CD4-positive, alpha-beta memory T cell (primary cell): ENCODE measurements around the gene MLEC. TPM values are rescaled to one million over a fixed set of nuclear protein-coding genes. Genes with fewer than 3 reads are reported as not detected.

Experiments used
- CTCF ChIA-PET: fragments of 350-600 bp; sonication (Branson Sonifier 250); formaldehyde crosslinking; loops from one replicate; lab custom pipeline; 2021; ENCODE audit warnings: inconsistent platforms; ENCODE audit not compliant: partially characterized antibody; lab: Charles Lee
- POLR2A ChIA-PET: fragments of 350-600 bp; sonication (Branson Sonifier 250); formaldehyde crosslinking; loops from one replicate; lab custom pipeline; 2021; ENCODE audit not compliant: partially characterized antibody; lab: Charles Lee
- DNase-seq, 5 donors: peaks; one replicate each; pipeline versions ENCODE4 v3.0.0 to v3.0.0-alpha.2; 2020 to 2022; ENCODE audit warnings: mixed read lengths in 1 of 5
- H3K27ac ChIP-seq: one replicate; pipeline ENCODE4 v1.7.0; 2013; ENCODE audit warnings: low read depth, low read length
- H3K27me3 ChIP-seq: 2 replicates; pipeline ENCODE4 v1.7.0; 2013; ENCODE audit warnings: mild to moderate bottlenecking, low read length, moderate library complexity; ENCODE audit not compliant: insufficient read depth
- H3K36me3 ChIP-seq: 2 replicates; pipeline ENCODE4 v1.7.0; 2013; ENCODE audit warnings: mild to moderate bottlenecking, low read length, moderate library complexity; ENCODE audit not compliant: insufficient read depth
- H3K4me1 ChIP-seq: 2 replicates; pipeline ENCODE4 v1.7.0; 2013; ENCODE audit warnings: mild to moderate bottlenecking, low read length, moderate library complexity; ENCODE audit not compliant: insufficient read depth
- H3K4me3 ChIP-seq, 2 donors: one replicate each; pipeline ENCODE4 v1.7.0; 2013; ENCODE audit warnings: low read length in 2 of 2, mild to moderate bottlenecking in 1 of 2
- H3K9me3 ChIP-seq, 2 donors: one replicate each; pipeline ENCODE4 v1.7.0; 2013; ENCODE audit warnings: low read length in 2 of 2, control low read depth in 1 of 2; ENCODE audit not compliant: control insufficient read depth in 1 of 2
- H3K27ac Mint-ChIP-seq, 7 donors: one replicate each; pipeline ENCODE4 v1.8.0; 2020 to 2021; ENCODE audit warnings: mixed read lengths in 7 of 7, mild to moderate bottlenecking in 6 of 7, inconsistent platforms in 3 of 7, moderate library complexity in 3 of 7
- H3K27me3 Mint-ChIP-seq, 2 donors: one replicate each; pipeline ENCODE4 v1.8.0; 2020 to 2021; ENCODE audit warnings: mixed read lengths in 2 of 2
- H3K36me3 Mint-ChIP-seq, 2 donors: one replicate each; pipeline ENCODE4 v1.8.0; 2020 to 2021; ENCODE audit warnings: mixed read lengths in 2 of 2, inconsistent platforms in 1 of 2, mild to moderate bottlenecking in 1 of 2
- H3K4me1 Mint-ChIP-seq, 4 donors: one replicate each; pipeline ENCODE4 v1.8.0; 2020 to 2021; ENCODE audit warnings: mixed read lengths in 4 of 4, mild to moderate bottlenecking in 1 of 4
- H3K4me3 Mint-ChIP-seq, 8 donors: one replicate each; pipeline ENCODE4 v1.8.0; 2020 to 2021; ENCODE audit warnings: mixed read lengths in 8 of 8, mild to moderate bottlenecking in 7 of 8, moderate library complexity in 6 of 8, inconsistent platforms in 3 of 8
- H3K9me3 Mint-ChIP-seq, 8 donors: one replicate each; pipeline ENCODE4 v1.8.0; 2020 to 2021; ENCODE audit warnings: mixed read lengths in 8 of 8, mild to moderate bottlenecking in 5 of 8, inconsistent platforms in 3 of 8, moderate library complexity in 1 of 8
- intact Hi-C: fragments of 100-400 bp; cut with micrococcal nuclease; formaldehyde crosslinking; loops from one replicate; pipeline ENCODE4 v1.15.1; 2023
- polyA plus RNA-seq, 2 donors: library from polyadenylated mRNA; unstranded; fragments of 300-500 nt; fragmentation: Illumina TruSeq; gene quantifications; one replicate each; pipeline ENCODE4 v1.2.3, GENCODE V29; 2021
- total RNA-seq, 2 experiments: library from RNA; stranded (reverse); gene quantifications; one replicate each; pipeline ENCODE4 v1.2.3, GENCODE V29; 2021

MLEC gene
- total and polyA plus RNA-seq, 4 experiments from 2014 or later = 38.9 to 88.9 (median 68.3) TPM

- H3K27ac Mint-ChIP-seq = no peak overlapping the region
- no peaks in the 10 kb centered on the region for H3K27me3 Mint-ChIP-seq
- H3K4me3 Mint-ChIP-seq = no peak overlapping the region
- peaks cover 0 to 4% (median 1%) of the 10 kb centered on the region in 4 donors for H3K4me1 Mint-ChIP-seq
- ChIA-PET POLR2A (no interaction called here), CTCF (no interaction called here)
- no peaks in the 10 kb centered on the region for H3K27me3 ChIP-seq
- H3K27ac ChIP-seq = no peak overlapping the region
- H3K36me3 ChIP-seq = peaks cover 7% of the 10 kb centered on the region
- H3K9me3 Mint-ChIP-seq = no peaks in the 10 kb centered on the region
- peaks cover 18 to 28% of the 10 kb centered on the region in 2 donors for H3K36me3 Mint-ChIP-seq
- no peaks in the 10 kb centered on the region for H3K4me1 ChIP-seq
- H3K9me3 ChIP-seq = no peaks in the 10 kb centered on the region
- intact Hi-C loops = no loop called here
- H3K4me3 ChIP-seq = no peak overlapping the region
- DNase-seq = no peak
Measured at GRCh38 chr12:120733574-120733973, 46.6 kb downstream of the MLEC start.

- Histone ChIP-seq H3K4me3 (no peak overlapping the region), H3K27ac (no peak overlapping the region), H3K36me3 (peaks cover 7% of the 10 kb centered on the region), H3K27me3 (no peaks in the 10 kb centered on the region), H3K9me3 (no peaks in the 10 kb centered on the region), H3K4me1 (no peaks in the 10 kb centered on the region)
- Mint-ChIP-seq H3K4me1 (peaks cover 0 to 4% (median 1%) of the 10 kb centered on the region in 4 donors), H3K36me3 (peaks cover 18 to 26% of the 10 kb centered on the region in 2 donors), H3K27ac (peak overlapping the region in 1 of 7 donors; percentile 49), H3K9me3 (no peaks in the 10 kb centered on the region), H3K4me3 (no peak overlapping the region), H3K27me3 (no peaks in the 10 kb centered on the region)
- intact Hi-C loops = no loop called here
- ChIA-PET CTCF (no interaction called here), POLR2A (no interaction called here)
- DNase-seq = no peak
Measured at GRCh38 chr12:120734210-120734609, 47.3 kb downstream of the MLEC start.

- Histone ChIP-seq H3K27me3 (no peaks in the 10 kb centered on the region), H3K4me1 (no peaks in the 10 kb centered on the region), H3K27ac (no peak overlapping the region), H3K9me3 (no peaks in the 10 kb centered on the region), H3K4me3 (no peak overlapping the region), H3K36me3 (peaks cover 6% of the 10 kb centered on the region)
- intact Hi-C loops = no loop called here
- ChIA-PET POLR2A (no interaction called here), CTCF (no interaction called here)
- no peak overlapping the region for H3K27ac Mint-ChIP-seq
- DNase-seq = no peak
- no peaks in the 10 kb centered on the region for H3K27me3 Mint-ChIP-seq
- H3K36me3 Mint-ChIP-seq = peaks cover 11 to 19% of the 10 kb centered on the region in 2 donors
- H3K4me1 Mint-ChIP-seq = peaks cover 0 to 4% (median 1%) of the 10 kb centered on the region in 4 donors
- H3K9me3 Mint-ChIP-seq = no peaks in the 10 kb centered on the region
- H3K4me3 Mint-ChIP-seq = no peak overlapping the region
Measured at GRCh38 chr12:120735181-120735580, 48.2 kb downstream of the MLEC start.

GRCh38 chr12:120736404-120737331 is 49.7 kb downstream of the MLEC start:
- peaks cover 0 to 4% (median 1%) of the 10 kb centered on the region in 4 donors for H3K4me1 Mint-ChIP-seq
- H3K36me3 Mint-ChIP-seq = peaks cover 5 to 13% of the 10 kb centered on the region in 2 donors
- no peak overlapping the region for H3K27ac ChIP-seq
- ChIA-PET CTCF (no interaction called here), POLR2A (no interaction called here)
- no peak for DNase-seq
- H3K27ac Mint-ChIP-seq = no peak overlapping the region
- no peaks in the 10 kb centered on the region for H3K27me3 ChIP-seq
- intact Hi-C loops = no loop called here
- no peaks in the 10 kb centered on the region for H3K9me3 Mint-ChIP-seq
- H3K27me3 Mint-ChIP-seq = no peaks in the 10 kb centered on the region
- no peak overlapping the region for H3K4me3 ChIP-seq
- H3K9me3 ChIP-seq = no peaks in the 10 kb centered on the region
- no peaks in the 10 kb centered on the region for H3K4me1 ChIP-seq
- no peaks in the 10 kb centered on the region for H3K36me3 ChIP-seq
- H3K4me3 Mint-ChIP-seq = no peak overlapping the region

GRCh38 chr12:120737557-120738251 is 50.8 kb downstream of the MLEC start:
- Mint-ChIP-seq H3K27ac (no peak overlapping the region), H3K36me3 (peaks cover 5 to 13% of the 10 kb centered on the region in 2 donors), H3K9me3 (no peaks in the 10 kb centered on the region), H3K4me1 (peaks cover 0 to 4% (median 1%) of the 10 kb centered on the region in 4 donors), H3K4me3 (no peak overlapping the region), H3K27me3 (no peaks in the 10 kb centered on the region)
- ChIA-PET POLR2A (no interaction called here), CTCF (interaction anchor here (1.0 kb wide), 1 partner anchor 22 kb away, joined by 3 read pairs; no protein-coding TSS in a partner anchor)
- no peaks in the 10 kb centered on the region for H3K36me3 ChIP-seq
- intact Hi-C loops = no loop called here
- H3K4me1 ChIP-seq = no peaks in the 10 kb centered on the region
- no peaks in the 10 kb centered on the region for H3K27me3 ChIP-seq
- H3K27ac ChIP-seq = no peak overlapping the region
- DNase-seq = no peak
- H3K9me3 ChIP-seq = no peaks in the 10 kb centered on the region
- no peak overlapping the region for H3K4me3 ChIP-seq

GRCh38 chr12:120738252-120739030 is 51.5 kb downstream of the MLEC start:
- Histone ChIP-seq H3K9me3 (no peaks in the 10 kb centered on the region), H3K27ac (no peak overlapping the region), H3K4me1 (no peaks in the 10 kb centered on the region), H3K36me3 (no peaks in the 10 kb centered on the region), H3K27me3 (no peaks in the 10 kb centered on the region), H3K4me3 (no peak overlapping the region)
- intact Hi-C loops = no loop called here
- Mint-ChIP-seq H3K27me3 (no peaks in the 10 kb centered on the region), H3K9me3 (no peaks in the 10 kb centered on the region), H3K4me3 (no peak overlapping the region), H3K27ac (no peak overlapping the region), H3K4me1 (peaks cover 0 to 4% (median 1%) of the 10 kb centered on the region in 4 donors), H3K36me3 (peaks cover 2 to 11% of the 10 kb centered on the region in 2 donors)
- DNase-seq = no peak
- ChIA-PET CTCF (interaction anchor here (1.0 kb wide), 1 partner anchor 21 kb away, joined by 3 read pairs; no protein-coding TSS in a partner anchor), POLR2A (no interaction called here)
